Stimulated activated CD4-positive, alpha-beta T cell treated with anti-CD3 and anti-CD28 coated beads, TNF-alpha, amount 100 ng/mL, for 24 hours (primary cell): ENCODE data around the gene CABP2.
"Not testable (repeated sequence)": the region's sequence is repeated elsewhere in the genome, so short reads cannot be mapped to it uniquely, and the experiment has no call there.

Experiments used
- DNase-seq, 3 experiments: peaks; one replicate each; pipeline ENCODE4 v3.0.0-alpha.2; 2020; ENCODE audit warnings: low read depth in 3 of 3

CABP2 gene

DNA sequence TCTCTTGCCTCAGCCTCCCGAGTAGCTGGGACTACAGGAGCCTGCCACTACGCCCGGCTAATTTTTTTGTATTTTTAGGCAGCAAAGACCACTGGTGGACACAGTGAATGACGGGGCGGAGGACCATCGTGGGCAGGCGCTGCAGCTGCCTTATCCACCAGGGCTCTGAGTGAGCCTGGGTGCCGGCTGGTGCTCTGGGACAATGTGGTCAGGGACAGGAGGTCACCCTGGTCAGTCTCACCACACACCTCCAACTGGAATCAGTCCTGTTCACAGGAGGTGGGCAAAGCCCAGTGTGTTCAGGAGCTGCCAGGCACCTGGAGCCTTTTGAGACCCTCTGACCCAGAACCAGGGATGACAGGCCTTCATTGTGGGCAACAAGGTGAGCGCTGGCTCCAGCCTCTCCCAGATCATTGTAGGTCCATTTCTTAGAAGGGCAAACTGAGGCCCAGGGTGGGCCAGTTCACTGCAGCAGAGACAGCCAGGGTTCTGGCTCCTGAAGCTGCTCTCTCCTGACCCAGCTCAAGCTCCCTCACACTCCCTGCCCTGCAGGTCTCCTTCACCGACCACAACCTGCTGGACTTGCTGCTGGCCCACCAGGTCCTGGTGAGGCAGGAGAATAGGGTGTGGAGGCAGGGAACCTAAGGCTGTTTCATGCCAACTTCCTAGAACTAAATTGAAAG is 15.7 kb upstream of the CABP2 start:
- DNase-seq, result no peak

DNA sequence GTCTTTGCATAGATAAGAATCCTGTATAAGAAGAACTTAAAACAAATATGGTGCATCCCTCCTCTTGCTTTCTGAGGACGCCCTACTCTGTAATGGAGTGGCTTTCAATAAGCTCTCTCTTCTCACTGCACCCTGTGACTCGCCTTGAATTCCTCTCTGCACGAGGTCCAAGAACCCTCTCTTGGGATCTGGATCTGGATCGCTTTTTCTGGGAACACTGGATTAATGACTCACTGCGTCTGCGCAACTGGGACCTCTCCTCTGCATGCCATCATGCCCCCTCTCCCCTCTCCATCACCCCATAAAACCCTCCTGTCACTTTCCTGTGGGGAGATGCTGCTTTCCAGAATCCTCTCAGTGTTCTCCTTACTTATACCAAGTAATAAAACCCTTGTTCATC is 15.1 kb upstream of the CABP2 start:
- DNase-seq, result no peak

DNA sequence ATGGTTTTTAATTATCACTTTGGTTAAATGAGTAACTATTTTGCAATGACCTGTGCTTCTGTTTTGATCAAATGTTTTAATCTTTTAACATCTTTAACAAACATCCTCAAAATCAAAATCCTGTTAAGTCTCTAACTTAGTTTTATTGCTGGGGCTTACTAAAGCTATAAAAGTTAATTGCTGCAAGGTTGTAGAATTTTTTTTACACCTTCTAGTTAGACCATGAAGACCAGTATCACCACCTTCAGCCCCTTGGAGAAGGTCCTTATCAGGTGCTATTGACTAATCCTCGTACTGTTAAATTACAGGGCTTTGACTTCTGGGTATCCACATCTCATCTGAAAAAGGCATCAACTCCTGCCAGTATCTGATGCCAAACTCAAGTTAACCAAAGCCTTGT is 12.3 kb upstream of the CABP2 start:
- no peak for DNase-seq

DNA sequence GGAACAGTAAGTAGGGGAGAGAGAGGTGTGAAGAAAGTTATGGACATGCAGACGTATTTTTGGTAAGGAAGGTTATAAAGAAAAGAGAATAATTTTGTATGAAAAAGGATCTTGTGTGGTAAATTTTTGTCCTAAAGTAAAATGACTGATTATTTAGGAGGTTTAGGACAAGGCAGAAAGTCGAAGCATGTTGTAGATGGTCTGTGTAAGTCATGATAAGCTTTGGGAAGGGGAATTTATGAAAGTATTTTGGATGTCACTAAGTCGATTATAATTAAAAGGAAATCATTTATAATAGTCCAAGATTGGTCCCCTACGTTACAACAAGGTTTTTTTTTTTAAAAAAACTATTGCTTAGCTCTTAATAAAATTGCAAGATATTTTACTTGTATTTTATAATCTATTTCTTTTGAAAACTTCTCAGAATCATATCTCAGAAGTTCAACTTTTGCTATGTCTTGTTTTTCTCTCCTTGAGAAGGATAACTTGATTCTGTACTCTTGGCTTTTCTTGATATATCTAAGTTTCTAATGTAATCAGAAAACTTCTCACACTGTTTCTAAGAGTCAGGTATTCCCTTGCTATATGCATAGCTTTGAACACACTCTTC is 10.9 kb upstream of the CABP2 start:
- no peak for DNase-seq

DNA sequence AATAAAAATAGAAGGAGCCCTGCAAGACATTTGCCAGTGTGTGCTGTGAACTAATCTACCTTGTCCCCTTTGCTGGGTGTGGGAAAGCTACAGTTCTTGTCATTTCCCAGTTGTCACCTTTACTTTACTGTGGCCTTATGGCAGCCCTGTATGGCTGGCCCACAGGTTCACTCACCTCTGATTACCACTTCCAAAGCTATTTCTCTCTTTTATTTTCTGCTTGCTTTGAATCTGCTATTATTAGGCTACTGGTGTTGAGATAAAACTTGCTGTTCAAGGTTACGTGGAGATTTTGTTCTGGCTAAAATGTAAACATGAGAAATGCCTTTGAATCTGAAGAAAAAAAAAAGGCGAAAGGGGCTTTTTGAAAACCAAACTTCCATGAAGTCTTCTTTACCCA is 9.6 kb upstream of the CABP2 start:
- no peak for DNase-seq

DNA sequence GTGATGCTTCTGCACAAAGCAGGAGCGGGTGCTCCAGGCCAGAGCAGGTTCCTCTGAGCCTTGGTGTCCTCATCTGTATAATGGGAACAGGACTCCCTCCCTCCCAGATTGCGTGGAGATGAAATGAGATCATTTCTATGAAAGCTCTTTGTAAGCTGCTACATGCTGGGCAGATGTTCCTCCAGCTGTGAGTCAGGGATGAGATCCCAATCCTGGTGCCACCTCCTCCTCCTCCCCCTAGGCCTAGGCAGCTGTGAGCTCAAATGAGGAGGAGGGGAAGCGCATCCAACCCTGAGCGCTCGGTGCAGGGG is 7.0 kb upstream of the CABP2 start:
- no peak for DNase-seq

DNA sequence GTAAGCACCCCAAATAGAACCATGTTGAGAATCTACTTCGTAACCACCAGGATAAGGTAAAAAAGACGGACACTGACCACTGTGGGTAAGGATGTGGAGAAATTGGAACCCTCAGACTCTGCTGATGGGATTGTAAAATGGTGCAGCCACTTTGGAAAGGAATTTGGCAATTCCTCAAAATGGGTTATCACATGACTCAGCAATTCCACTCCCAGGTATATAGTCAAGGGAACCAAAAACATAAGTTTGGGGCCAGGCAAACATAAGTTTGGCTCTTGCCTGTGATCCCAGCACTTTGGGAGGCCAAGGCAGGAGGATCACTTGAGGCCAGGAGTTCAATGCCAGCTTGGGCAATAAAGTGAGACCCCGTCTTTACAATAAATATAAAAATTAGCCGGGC is 5.1 kb upstream of the CABP2 start:
- DNase-seq, result no peak

DNA sequence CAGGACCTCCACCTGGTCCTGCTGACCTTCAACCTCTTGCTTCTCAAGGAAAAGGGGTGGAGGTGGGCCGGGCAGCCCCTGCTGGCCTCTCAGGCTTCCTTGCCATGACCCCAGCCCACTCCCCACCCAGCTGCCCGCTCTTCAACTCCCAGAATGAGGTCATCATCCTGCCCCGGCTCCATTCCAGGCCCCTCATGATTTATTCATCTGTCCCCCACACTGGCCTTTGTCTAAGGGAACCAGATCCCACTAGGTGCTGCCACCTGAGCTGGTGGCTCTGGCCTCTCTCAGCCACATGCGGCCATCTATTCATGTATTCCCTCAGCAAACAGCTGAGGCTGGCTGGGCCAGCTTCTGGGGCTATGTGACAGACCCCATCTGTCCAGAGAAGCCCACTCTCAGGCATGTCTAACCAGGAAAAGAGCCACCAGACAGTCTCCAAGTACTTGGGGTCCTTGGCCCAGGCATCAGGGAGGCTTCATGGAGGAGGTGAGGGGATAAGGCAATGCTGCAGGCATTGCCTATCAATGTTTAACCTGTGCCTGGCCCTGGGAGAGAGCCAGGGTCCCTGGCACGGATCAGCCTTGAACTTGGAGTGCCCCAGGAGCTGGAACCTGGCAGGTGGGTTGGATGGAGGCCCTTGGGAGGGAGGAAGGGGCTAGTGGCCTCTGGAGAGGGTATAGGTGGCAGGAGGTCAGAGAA is 2.2 kb upstream of the CABP2 start:
- DNase-seq, result no peak

DNA sequence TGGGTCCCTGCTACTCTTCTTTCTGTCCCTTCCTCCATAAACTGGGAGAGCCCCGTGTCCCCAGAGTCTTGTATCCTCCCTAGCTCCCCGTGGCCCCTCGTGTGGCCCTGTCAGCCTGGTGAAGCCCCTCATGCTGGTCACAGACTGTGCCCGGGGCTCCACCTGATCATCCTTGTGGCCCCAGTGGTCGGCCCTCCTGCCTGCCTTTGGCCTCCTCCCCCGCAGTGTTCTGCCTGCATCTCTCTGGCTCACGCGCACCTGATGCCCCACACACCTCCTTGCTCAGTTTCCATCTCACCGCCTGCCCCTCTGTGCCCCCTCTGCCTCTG is 1.2 kb upstream of the CABP2 start:
- DNase-seq, result no peak

DNA sequence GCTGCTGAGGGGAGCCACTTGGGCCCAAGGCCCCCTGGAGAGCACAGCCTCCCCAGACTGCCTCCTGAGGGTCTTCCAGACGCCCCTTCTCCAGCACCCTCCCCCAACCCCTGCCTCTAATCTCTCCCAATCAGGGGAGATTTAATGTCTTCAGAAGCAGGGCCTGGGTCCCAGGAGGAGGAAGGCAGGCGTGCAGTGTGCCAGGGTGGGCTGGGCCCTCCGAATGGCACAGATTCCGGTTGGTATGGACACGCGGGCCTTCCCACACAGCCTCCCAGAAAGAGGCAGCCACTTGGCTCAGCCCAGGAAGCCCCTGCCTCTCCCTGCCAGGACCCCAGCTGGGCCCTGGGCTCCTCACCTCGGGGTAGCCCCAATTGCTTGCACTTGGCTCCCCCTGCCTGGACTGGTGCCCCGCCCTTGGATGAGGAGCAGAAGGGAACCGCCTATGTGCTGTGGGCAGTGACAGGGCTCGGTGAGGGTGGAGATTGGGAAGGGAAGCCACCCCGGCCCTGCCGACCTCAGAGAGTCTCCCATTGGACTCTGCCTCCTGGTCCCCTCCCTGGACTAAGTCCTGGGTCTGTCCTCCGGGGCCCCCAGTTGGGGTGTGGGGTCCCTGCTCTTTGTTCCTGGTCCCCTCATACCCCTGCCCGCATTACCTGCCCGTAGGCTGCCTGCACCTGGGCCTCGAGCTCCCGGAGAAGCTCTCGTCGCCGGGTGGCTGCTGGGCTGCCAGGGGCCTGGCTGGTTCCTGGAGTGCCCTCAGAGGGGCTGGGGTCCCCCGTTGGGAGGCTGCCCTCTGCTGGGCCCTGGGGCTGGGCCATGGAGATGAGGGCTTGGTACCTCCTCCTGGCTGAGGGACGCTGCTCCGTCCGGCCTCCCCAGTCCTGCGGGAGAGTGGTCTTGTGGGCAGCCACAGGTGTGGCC is 572 bp upstream of the CABP2 start:
- DNase-seq, result no peak

DNA sequence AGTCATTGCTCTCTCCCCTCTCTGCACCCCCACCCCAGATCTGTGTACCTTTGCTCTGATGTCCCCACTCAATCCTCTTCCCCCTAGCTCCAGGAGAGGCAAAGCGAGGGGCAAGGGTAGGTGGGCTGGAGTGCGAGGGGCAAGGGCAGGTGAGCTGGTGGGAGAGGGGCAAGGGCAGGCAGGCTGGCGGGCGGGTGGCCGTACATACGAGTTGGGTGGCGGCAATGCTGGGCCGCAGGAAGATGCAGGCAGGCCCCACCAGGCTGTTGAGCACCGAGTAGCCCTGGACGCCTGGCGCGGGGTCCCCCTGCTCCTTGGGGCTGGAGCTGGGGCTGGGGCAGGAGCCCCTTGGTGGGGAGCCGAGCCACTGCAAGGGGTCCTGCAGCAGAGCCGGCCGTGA is 908 bp downstream of the CABP2 start:
- no peak for DNase-seq

DNA sequence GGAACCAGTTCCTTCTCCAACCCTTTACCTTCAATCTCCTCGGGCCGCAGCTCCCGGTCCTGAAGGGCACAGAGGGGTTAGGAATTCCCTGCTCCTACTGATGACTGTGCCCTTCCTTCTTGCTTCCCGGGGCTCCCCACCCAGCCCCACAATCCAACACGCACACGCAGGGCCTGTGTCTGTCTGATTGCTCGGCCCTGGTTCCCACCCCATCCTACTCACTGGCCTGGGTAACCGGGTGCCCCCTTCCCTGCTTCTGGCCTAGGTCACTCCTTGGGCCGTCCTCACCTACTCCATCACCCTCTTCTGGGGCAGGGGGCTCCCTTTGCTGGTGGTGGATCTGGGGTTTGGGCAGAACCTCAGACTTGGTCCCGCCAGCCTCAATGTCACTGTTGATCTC is 1.3 kb downstream of the CABP2 start:
- DNase-seq, result no peak

DNA sequence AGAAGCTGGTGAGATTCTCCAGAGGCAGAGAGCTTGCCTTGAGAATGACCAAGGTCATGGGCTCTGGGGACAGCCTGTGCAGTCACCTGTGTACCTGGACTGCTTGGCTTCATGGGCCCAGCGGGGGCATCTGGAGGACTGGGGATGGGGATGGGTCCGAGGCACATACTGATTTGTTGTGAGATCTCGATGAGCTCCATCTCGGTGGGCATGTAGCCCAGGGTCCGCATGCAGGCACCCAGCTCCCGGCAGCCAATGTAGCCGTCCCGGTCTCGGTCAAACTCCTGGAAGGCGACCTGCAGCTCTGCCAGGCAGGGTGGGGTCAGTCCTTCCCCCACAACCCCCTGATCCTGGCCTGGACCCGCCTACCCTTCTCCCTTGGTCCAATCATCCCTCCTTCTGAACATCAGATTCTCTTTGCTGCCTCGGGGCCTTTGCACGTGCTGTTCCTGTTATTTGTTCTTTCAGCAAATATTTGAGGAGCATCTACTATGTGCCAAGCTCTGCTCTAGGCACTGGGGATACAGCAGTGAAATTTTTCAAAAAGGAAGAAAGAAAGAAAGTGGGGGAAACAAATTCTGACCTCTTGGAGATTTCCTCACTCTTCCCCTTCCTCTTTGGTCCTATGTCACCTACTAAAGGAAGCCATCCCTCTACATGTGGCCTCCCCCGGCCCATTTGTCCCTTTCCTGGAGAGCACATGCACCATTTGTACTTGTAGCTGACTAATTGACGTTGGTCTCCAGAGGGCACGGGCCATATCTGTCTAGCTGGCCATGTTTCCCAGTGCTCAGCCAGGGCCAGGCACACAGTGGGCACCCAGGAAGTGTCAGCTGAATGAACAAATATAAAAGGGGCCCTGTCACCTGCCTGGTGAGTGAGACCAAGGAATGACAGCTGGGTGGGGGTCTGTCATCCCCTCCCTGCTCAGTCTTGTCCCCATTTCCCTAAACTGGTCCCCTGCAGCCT is 2.1 kb downstream of the CABP2 start:
- no peak for DNase-seq

DNA sequence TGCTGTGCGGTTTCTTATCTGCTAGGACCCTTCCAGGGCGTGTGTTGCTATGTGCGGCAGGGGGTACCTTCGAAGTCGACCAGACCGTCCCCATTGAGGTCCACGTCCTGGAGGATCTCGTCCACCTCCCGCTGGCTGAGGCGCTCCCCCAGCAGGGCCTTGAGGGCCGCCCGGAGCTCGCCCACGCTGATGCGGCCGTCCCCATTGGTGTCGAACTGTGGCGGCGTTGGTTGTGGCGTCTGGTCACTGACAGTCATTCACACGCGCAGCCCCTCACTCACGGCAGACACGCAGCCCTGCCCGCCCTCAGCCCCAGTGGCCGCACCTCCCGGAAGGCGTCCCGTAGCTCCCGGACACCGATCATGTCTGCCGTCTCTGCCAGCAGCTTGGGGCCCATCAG is 3.5 kb downstream of the CABP2 start:
- DNase-seq, result no peak

DNA sequence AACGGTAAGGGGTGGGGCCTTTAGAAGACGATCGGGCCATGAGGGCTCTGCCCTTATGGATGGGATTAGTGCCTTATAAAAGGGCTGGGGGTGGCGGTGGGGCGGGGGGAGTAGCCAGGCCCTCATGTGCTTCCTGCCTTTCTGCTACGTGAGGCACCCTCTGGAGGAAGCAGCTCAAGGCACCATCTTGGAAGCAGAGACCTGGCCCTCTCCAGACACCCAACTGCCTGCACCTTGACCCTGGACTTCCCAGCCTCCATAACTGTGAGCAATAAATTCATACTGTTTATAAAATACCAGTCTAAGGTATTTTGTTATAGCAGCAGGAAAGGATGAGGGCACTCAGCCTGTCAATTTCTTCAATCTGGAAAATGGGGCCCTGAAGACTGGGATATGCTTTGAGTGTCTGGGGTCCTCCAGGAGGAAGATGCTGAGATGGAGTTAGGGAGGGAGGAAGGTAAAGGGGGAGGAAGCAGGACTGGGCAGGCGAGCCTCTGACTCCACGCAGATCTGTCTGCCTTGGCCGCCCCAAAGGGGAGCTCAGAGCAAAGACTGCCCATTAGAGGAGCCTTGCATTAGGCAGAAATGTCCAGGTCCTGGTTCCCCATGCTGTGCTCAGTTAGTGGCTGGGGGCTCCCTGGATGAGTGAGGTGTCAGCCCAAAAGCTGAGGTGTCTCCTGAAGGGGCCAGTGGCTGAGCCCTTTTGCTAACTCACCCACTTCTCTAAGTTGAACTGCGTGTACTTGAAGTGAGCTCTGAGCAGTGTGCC is 5.3 kb downstream of the CABP2 start:
- no peak for DNase-seq

DNA sequence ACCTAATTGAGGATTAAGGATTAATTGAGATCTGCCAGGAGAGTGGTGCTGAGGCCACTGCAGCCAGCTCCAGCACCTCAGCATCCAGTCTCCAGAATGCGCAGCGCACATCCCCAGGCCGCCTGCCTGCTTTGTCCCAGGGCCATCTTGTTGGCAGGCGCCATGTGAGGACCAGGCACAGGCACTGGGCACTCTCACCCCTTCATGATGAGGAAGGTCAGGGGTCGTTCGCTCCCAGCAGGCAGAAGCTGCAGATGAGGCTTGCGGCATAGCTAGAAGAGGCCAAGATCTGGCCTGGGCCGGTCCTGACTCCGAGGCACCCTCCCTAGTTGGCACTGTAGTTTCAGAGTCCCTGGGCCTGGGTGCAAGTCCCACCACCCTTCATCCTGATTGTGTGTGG is 6.4 kb downstream of the CABP2 start:
- DNase-seq, result no peak

DNA sequence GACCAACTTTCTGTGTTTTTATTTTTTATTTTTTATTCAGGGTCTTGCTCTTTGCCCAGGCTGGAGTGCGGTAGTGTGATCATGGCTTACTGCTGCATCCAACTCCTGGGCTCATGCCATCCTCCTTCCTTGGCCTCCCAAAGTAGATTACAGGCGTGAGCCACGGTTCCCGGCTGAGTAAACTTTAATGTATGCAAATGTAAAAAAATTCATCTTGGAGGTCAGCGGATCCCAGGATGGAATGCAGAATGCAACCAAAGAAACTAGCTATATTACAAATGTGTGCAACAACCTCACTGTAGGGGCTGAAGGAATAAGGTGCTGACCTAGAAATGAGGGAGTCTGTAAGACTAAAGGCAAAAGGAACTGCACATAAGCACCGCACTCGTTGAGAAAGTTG is 9.1 kb downstream of the CABP2 start:
- no peak for DNase-seq

DNA sequence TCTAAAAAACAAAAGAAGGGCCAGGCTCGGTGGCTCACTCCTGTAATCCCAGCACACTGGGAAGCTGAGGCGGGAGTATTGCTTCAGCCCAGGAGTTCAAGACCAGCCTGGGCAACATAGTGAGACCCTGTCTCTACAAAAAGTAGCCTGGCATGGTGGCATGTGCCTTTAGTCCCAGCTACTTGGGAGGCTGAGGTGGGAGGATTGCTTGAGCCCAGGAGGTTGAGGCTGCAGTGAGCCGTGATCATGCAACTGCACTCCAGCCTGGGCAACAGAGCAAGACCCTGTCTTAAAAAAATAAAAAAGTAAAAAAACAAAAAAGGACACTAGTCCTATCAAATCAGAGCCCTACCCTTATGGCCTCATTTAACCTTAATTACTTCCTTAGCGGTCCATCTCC is 11.7 kb downstream of the CABP2 start:
- not testable (repeated sequence) for DNase-seq

DNA sequence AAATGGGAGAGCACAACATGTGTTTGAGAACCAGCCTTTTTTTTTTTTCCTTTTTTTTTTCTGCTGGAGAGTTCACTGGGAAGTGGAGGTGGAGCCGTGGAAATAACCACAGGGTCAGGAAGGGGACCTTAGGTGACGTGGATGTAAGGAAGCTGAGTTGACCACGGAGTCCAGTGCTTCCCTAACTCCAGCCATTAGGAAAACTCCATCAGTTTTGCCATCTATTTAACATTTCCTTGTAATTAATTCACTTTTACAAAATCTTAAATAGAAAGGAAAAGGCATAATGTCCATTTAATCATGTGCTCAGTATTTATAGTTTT is 13.3 kb downstream of the CABP2 start:
- no peak for DNase-seq

DNA sequence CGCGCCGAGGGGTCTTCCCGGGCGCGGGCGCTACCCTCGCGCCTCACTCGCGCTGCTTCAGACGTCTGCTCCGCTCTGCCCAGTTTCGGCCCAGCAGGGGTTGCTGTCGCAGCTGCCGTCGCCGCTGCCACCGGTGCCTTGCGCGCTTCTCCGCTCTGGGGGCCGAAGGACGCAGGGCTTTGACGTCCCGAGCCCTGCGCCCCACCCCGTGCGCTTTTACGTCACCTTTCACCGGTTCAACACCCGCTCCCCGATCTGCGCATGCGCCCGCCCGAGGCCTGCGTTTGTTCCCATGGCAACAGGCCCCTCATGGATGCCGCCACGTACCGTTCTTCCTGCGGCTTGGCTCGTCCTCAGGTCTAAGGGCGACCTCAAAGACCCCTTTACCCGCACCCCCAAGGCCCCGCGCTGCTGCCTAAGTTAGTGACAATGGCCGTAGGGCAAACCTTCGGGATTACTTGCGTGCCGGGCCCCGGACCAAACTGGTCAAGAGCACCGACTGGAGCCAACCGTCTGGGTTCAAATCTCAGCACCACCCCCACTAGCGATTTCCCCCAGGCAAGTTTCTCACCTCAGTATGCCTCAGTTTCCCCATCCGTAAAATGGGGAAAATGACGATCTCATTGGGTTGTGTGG is 14.6 kb downstream of the CABP2 start:
- DNase-seq, result peak; percentile 98 to 99 (median 98)
